Uterus (tissue), 4 donors: ENCODE data around the gene C17orf75. TPM values are rescaled to one million over a fixed set of nuclear protein-coding genes. Genes with fewer than 3 reads are reported as not detected.

Experiments used
- DNase-seq, 2 donors: peaks; one replicate each; pipeline ENCODE4 v3.0.0-alpha.2; 2019 to 2020
- H3K27ac ChIP-seq, 2 donors: fragments of 200-600 bp; sonication (generic); 1 replicate in 1 of 2; 2 replicates in 1 of 2; pipeline ENCODE4 v1.5.1; 2016 to 2018
- H3K27me3 ChIP-seq, 2 donors: fragments of 200-600 bp; sonication (generic); one replicate each; pipeline ENCODE4 v1.5.1; 2018 to 2019; ENCODE audit warnings: control low read depth in 1 of 2
- H3K36me3 ChIP-seq, 2 donors: fragments of 200-600 bp; sonication (generic); one replicate each; pipeline ENCODE4 v1.5.1; 2019; ENCODE audit warnings: control low read depth in 1 of 2
- H3K4me1 ChIP-seq, 2 donors: fragments of 200-600 bp; sonication (generic); one replicate each; pipeline ENCODE4 v1.5.1; 2018 to 2019; ENCODE audit warnings: control low read depth in 1 of 2
- H3K4me3 ChIP-seq, 2 donors: fragments of 200-600 bp; sonication (generic); 1 replicate in 1 of 2; 2 replicates in 1 of 2; pipeline ENCODE4 v1.5.1; 2018 to 2019; ENCODE audit warnings: mild to moderate bottlenecking in 1 of 2
- H3K9me3 ChIP-seq, 2 donors: fragments of 200-600 bp; sonication (generic); one replicate each; pipeline ENCODE4 v1.5.1; 2019; ENCODE audit warnings: control low read depth in 1 of 2
- CTCF ChIP-seq, 4 experiments: fragments of 200-600 bp in 2 of 4; fragments of 450-650 bp in 2 of 4; sonication (generic) in 2 of 4; IDR thresholded peaks; one replicate each; pipeline ENCODE4 v1.5.1; 2016 to 2019; ENCODE audit warnings: antibody characterized with exemption in 4 of 4, mild to moderate bottlenecking in 2 of 4, moderate library complexity in 1 of 4
- POLR2A ChIP-seq, 2 donors: fragments of 450-650 bp; IDR thresholded peaks; one replicate each; pipeline ENCODE4 v1.6.1; 2016; ENCODE audit warnings: antibody characterized with exemption in 2 of 2, mild to moderate bottlenecking in 1 of 2, moderate library complexity in 1 of 2
- intact Hi-C: fragments of 100-400 bp; cut with DNase I; formaldehyde crosslinking; loops from one replicate; pipeline ENCODE4 v1.15.1; 2023; ENCODE audit warnings: low total_unique reads
- total RNA-seq, 4 donors: library from RNA; depleted of rRNA in 3 of 4; stranded (reverse); fragments of >200 nt in 3 of 4; gene quantifications; one replicate each; pipeline versions ENCODE4 v1.1.0 to v1.2.4, GENCODE V29; 2014 to 2023
- donor health status: DM: yes; HTN: yes; CAD: no.

C17orf75 gene
- total RNA-seq, 4 donors from 2014 or later: 11.8 to 40.9 (median 18.0) TPM

GRCh38 chr17:32289471-32290070 is 52.4 kb downstream of the C17orf75 start:
- H3K4me3 ChIP-seq: no peak overlapping the region
- DNase-seq: no peak
- no peaks in the 10 kb centered on the region for H3K9me3 ChIP-seq
- no peaks in the 10 kb centered on the region for H3K36me3 ChIP-seq
- intact Hi-C loops: no loop called here
- H3K4me1 ChIP-seq: no peaks in the 10 kb centered on the region
- no peaks in the 10 kb centered on the region for H3K27me3 ChIP-seq
- H3K27ac ChIP-seq: no peak overlapping the region
- no peak for TF ChIP-seq POLR2A (IDR thresholded peaks at IDR 0.05)
- no peak for TF ChIP-seq CTCF (IDR thresholded peaks at IDR 0.05)

GRCh38 chr17:32288615-32289014 is 53.4 kb downstream of the C17orf75 start:
- Histone ChIP-seq H3K4me3 (no peak overlapping the region), H3K9me3 (no peaks in the 10 kb centered on the region), H3K36me3 (no peaks in the 10 kb centered on the region), H3K27me3 (no peaks in the 10 kb centered on the region), H3K4me1 (no peaks in the 10 kb centered on the region), H3K27ac (no peak overlapping the region)
- intact Hi-C loops: no loop called here
- no peak for DNase-seq
- TF ChIP-seq POLR2A (IDR thresholded peaks at IDR 0.05): no peak
- no peak for TF ChIP-seq CTCF (IDR thresholded peaks at IDR 0.05)

- TF ChIP-seq POLR2A (IDR thresholded peaks at IDR 0.05) (no peak), CTCF (IDR thresholded peaks at IDR 0.05) (no peak)
- Histone ChIP-seq H3K27ac (no peak overlapping the region), H3K4me3 (no peak overlapping the region), H3K36me3 (no peaks in the 10 kb centered on the region), H3K27me3 (no peaks in the 10 kb centered on the region), H3K9me3 (no peaks in the 10 kb centered on the region), H3K4me1 (no peaks in the 10 kb centered on the region)
- intact Hi-C loops: no loop called here
- DNase-seq: no peak
Measured at GRCh38 chr17:32287804-32288511, 54.0 kb downstream of the C17orf75 start.

GRCh38 chr17:32286518-32286900 is 55.5 kb downstream of the C17orf75 start:
- H3K4me1 ChIP-seq: no peaks in the 10 kb centered on the region
- no peaks in the 10 kb centered on the region for H3K27me3 ChIP-seq
- no peak overlapping the region for H3K27ac ChIP-seq
- no peak for DNase-seq
- no peaks in the 10 kb centered on the region for H3K36me3 ChIP-seq
- H3K4me3 ChIP-seq: no peak overlapping the region
- TF ChIP-seq POLR2A (IDR thresholded peaks at IDR 0.05): no peak
- TF ChIP-seq CTCF (IDR thresholded peaks at IDR 0.05): no peak
- H3K9me3 ChIP-seq: no peaks in the 10 kb centered on the region
- intact Hi-C loops: no loop called here

GRCh38 chr17:32285746-32286517 is 56.0 kb downstream of the C17orf75 start:
- TF ChIP-seq CTCF (IDR thresholded peaks at IDR 0.05) (no peak), POLR2A (IDR thresholded peaks at IDR 0.05) (no peak)
- intact Hi-C loops: no loop called here
- Histone ChIP-seq H3K27ac (no peak overlapping the region), H3K9me3 (no peaks in the 10 kb centered on the region), H3K36me3 (no peaks in the 10 kb centered on the region), H3K27me3 (no peaks in the 10 kb centered on the region), H3K4me1 (no peaks in the 10 kb centered on the region), H3K4me3 (no peak overlapping the region)
- DNase-seq: no peak
